HG03439 (cell line): ENCODE data around the gene MIP.
A peak's percentile ranks its signal among the peaks of the same experiment; 100 is the strongest.
"Not testable (repeated sequence)": the region's sequence is repeated elsewhere in the genome, so short reads cannot be mapped to it uniquely, and the experiment has no call there.

ENCODE experiments used
- ATAC-seq: cut with Tn5 transposase; IDR thresholded peaks from one replicate; pipeline ENCODE4 v1.9.1; 2021; ENCODE audit warnings: mild to moderate bottlenecking, moderate library complexity; ENCODE audit not compliant: unreplicated experiment

Gene MIP

DNA sequence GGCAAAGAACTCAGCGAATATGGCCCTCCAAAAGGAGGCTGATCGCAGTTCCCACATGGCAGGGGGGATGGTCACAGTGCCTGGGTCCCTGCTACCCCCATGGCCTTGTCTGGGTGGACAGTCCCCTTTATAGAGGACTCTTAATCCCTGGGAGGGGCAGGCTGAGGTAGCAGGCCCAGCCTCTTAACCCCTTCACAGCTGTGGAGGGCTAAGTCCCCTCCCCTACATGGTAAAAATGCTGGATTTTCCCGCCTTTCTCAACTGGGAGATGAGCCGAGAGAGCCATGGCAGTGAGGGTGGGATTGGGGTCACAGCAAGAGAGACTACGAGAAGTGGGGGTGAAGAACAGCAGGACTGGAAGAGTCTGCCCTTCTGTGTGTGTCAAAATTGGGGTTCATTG is at the start of gene MIP:
Gene MIP, minus strand, starts transcription at position 101 of the 400 bp plus-strand sequence. Its CDS starts 44 bp downstream, at position 57.
- no peak for ATAC-seq

- ATAC-seq = not testable (repeated sequence)
Observed at GRCh38 chr12:56499879-56500278, 45.4 kb upstream of the MIP start.

- ATAC-seq = not testable (repeated sequence)
Observed at GRCh38 chr12:56499452-56499851, 45.0 kb upstream of the MIP start.

DNA sequence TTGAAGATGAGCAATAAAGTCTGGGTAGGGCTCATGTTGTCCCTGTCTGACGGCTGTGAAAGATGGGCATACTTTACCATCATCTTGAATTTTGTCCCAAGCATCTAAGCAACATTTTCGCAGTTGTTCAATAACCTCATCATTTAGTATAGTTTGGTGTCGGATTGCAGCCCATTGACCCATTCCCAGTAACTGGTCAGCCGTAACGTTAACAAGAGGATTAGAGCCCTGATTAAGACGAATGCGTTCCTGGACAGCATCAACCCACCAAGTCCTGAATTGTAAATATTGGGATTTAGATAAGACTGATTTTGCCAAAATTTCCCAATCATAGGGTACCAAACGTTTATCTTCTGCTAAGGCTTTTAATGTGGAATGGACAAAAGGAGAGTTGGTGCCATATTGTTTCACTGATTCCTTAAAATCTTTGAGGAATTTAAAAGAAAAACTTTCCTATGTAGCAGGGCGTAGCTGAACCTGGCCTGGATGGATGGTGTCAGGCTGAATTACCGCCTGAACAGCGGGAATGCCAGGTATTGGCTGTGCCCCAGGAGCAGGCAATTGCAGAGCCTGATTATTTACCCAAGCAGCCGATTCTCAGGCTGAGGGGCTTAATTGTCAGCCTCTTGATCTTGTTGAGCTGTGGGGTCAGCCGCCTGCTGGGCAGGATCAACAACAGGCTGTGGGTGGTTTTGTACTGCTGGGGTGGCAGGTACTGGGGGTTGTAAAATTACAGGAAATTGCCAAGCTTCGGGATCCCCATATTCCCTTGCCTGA is 43.9 kb upstream of the MIP start:
- ATAC-seq = not testable (repeated sequence)

DNA sequence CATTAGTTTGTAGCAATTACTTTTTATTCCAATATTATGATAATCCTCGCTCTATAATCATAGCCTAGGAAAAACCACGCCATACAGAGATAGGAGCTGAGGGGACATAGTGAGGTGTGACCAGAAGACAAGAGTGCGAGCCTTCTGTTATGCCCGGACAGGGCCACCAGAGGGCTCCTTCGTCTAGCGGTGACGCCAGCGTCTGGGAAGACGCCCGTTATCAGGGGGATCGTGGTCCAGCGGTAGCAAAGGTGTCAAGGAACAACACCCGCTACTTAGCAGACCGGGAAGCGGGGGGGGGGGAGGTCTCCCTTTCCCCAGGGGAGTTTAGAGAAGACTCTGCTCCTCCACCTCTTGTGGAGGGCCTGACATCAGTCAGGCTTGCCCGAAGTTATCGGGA is 42.2 kb upstream of the MIP start:
- not testable (repeated sequence) for ATAC-seq

DNA sequence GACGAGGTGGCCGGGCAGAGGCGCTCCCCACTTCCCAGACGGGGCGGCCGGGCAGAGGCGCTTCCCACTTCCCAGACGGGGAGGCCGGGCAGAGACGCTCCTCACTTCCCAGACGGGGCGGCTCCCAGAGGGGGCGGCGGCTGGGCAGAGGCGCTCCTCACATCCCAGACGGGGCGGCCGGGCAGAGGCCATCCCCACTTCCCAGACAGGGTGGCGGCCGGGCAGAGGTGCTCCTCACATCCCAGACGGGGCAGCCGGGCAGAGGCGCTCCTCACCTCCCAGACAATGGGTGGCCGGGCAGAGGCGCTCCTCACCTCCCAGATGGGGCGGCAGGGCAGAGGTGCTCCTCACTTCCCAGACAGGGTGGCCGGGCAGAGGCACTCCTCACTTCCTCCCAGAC is 40.0 kb upstream of the MIP start:
- not testable (repeated sequence) for ATAC-seq

DNA sequence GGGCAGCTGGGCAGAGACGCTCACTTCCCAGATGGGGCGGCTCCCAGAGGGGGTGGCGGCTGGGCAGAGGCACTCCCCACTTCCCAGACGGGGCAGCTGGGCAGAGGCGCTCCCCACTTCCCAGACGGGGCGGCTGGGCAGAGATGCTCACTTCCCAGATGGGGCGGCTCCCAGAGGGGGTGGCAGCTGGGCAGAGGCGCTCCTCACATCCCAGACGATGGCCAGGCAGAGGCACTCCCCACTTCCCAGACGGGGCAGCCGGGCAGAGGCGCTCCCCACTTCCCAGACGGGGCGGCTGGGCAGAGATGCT is 39.6 kb upstream of the MIP start:
- not testable (repeated sequence) for ATAC-seq

DNA sequence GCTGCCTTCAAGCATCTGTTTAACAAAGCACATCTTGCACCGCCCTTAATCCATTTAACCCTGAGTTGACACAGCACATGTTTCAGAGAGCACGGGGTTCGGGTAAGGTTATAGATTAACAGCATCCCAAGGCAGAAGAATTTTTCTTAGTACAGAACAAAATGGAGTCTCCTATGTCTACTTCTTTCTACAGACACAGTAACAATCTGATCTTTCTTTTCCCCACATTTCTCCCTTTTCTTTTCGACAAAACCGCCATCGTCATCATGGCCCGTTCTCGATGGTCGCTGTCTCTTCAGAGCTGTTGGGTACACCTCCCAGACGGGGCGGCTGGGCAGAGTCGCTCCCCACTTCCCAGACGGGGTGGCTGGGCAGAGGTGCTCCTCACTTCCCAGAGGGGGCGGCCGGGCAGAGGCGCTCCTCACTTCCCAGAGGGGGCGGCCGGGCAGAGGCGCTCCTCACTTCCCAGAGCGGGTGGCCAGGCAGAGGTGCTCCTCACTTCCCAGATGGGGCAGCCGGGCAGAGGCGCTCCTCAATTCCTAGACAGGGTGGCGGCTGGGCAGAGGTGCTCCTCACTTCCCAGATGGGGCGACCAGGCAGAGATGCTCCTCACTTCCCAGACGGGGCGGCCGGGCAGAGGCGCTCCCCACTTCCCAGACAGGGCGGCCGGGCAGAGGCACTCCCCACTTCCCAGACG is 39.1 kb upstream of the MIP start:
- ATAC-seq = not testable (repeated sequence)

- ATAC-seq = no peak
Observed at GRCh38 chr12:56490360-56490759, 35.9 kb upstream of the MIP start.

DNA sequence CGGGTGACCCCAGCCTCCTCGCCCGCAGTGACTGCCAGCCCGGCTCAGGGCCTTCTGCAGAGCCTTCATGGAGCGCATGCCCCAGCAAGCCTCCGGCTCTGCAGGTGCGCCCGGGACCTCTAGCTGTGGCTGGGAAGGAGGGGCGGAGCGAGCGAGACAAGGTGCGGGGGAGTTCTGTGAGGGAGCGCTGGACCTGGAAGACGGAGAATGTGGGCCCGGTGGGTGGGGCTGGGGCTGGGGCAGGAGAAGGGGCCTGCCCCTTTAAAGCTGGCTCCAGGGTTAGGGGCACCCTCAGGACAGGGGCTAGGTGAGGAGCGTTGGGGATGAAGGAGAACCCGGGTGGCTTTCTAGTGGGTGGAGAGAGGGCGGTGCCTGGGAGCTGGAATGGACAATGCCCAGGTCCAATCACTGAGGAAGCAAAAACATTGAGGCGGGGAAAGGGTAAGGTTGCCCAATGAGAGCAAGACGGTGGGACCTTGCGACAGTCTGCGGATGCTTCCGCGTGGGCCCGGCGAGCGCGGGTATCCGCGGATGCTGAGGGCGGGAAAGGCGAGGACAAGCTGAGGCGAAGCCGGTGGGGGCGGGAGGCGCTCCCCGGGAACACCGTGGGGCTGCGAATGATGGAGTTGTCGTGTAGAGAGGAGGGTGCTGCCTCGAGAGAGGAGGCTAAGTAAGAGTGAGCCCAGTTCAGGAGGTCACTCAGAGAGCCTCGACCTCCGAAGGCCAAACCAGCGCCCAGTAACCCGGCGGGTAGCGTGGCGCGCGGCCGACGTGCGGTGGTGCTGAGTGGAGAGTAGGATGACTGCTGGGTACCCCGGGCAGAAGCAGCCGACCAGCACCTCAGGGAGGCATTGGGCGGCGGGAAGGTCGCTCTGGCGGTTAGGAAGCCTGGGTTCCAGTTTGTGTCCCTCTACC is 33.8 kb upstream of the MIP start, which contains the start of gene GLS2:
Gene GLS2, minus strand, starts transcription at position 121 of the 915 bp plus-strand sequence. Its CDS starts 43 bp downstream, at position 78.
- ATAC-seq = peak; percentile 89

DNA sequence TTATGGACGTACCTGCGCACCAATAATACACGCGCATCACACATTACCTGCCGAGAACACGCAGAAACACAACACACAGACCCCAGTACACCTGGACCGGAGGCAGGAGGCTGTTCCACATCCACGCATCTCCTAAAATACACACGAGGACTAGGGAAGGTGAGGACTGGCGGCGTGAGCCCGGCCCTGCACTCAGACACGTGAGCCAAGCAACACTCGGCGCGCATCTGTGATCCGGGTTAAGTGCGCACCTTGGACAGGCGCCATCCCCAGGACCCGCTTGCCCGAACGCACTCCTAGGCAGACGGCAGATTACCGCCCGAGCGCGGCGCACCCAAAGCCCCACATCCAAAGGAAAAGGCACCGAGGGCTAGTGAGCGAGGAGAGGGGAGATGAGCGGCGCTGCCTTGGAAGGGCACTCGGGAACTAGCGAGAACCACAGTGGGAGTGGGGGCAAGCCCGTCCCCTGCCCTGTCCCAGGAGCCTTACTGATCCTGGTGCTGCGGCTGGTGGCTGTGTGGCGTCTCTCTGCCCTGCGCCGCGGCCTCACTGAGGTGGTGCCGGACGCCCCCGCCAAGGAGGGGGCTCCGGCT is 33.1 kb upstream of the MIP start:
- peak; percentile 30 for ATAC-seq

GRCh38 chr12:56486694-56487093 is 32.2 kb upstream of the MIP start:
- no peak for ATAC-seq

DNA sequence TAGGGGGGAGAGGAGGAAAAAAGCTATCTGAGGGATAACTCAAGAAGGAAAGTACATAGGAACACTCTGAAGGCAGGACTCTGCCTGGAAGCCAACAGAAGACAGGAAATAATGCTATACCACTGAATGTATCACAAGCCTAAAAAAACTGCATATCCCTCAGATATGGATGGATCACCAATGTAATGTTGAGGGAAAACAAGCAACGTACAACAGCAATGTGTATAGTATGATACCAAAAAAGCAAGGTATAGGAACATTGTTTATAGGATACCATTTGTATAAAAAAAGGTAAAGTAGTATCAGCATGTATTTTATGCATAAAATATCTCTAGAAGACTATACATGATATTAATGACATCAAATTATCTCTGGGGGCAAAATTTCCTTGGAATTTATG is 30.1 kb upstream of the MIP start:
- no peak for ATAC-seq

- ATAC-seq = no peak
Observed at GRCh38 chr12:56479625-56480024, 25.2 kb upstream of the MIP start.

DNA sequence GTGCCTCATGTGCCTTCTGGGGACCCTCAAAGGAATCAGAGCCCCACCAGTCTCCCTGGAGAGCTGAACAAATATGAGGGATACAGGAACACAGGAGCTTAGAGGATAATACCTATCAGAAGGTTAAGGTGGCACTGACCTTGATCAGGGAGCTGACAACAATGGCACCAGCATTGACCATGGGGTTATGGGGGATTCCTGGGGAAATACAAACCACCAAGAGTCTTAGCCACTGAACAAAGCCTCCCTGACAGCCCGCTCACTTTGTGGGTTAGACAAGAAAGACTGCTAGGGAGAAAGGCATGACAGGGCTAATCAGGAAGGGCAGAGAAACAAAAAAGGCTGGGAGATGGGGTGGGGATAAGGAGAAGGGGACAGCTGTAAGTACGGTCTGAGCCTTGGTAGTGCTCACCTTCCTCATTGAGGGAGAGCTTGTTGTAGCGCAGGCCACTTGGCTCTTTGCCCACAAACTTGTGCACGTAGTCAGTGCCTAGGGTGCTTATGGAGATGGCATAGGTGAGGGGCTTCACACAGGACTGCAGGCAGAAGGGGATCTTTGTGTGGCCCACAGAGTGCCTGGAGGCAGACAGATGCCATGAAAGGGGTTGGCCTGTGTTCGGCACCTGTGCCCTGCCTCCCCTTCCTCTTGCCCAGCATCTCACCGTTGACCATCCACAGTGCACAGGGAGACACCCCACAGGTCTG is 23.2 kb upstream of the MIP start:
- ATAC-seq = no peak

DNA sequence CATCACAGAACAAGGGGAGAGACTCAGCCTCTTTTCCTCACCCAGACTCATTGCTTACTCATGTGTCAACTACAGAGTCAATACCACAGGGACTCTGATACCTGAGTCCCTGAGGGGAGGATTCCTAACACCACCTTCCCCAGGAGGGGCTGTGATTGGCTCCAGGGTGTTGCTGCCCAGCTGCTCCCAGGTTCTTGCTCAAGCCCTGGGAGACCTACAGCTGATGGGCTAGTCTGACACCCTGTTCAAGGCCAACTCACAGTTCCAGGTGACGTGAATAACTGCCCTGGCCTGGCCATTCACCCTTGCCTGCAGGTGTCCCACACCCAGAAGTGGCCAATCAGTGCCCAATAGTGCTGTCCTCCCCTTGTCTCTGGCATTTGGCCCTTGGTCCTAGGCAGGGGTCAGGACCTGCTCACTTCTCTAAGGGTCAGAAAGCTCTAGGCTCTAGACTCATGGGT is 22.5 kb upstream of the MIP start:
- ATAC-seq = no peak

- no peak for ATAC-seq
Observed at GRCh38 chr12:56476143-56476542, 21.7 kb upstream of the MIP start.

- no peak for ATAC-seq
Observed at GRCh38 chr12:56474389-56474788, 19.9 kb upstream of the MIP start.

GRCh38 chr12:56469007-56469930 is 14.8 kb upstream of the MIP start:
- ATAC-seq = no peak
